GM19023 (cell line): ENCODE data around the gene INPP5A.
"Not testable (repeated sequence)": the region's sequence is repeated elsewhere in the genome, so short reads cannot be mapped to it uniquely, and the experiment has no call there.

ENCODE experiments used
- ATAC-seq: cut with Tn5 transposase; IDR thresholded peaks from one replicate; pipeline ENCODE4 v1.9.1; 2021; ENCODE audit warnings: mild to moderate bottlenecking, moderate library complexity; ENCODE audit not compliant: unreplicated experiment

The INPP5A gene

DNA sequence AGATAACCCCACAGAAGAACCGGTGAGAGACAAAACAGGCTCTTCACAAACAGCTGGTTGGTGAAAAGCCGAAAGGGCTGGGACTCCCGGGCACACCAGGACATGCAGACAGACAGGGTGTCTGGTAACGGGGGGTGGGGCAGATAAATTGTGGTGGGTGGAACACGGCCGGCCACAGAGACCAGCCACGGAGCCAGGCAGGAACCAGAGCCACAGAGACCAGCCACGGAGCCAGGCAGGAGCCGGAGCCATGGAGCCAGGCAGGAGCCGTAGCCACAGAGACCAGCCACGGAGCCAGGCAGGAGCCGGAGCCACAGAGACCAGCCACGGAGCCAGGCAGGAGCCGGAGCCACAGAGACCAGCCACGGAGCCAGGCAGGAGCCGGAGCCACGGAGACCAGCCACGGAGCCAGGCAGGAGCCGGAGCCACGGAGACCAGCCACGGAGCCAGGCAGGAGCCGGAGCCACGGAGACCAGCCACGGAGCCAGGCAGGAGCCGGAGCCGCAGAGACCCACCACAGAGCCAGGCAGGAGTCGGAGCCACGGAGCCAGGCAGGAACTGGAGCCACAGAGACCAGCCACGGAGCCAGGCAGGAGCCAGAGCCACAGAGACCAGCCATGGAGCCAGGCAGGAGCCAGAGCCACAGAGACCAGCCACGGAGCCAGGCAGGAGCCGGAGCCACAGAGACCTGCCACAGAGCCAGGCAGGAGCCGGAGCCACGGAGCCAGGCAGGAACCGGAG, 288.4 kb downstream of the INPP5A start:
- not testable (repeated sequence) for ATAC-seq

DNA sequence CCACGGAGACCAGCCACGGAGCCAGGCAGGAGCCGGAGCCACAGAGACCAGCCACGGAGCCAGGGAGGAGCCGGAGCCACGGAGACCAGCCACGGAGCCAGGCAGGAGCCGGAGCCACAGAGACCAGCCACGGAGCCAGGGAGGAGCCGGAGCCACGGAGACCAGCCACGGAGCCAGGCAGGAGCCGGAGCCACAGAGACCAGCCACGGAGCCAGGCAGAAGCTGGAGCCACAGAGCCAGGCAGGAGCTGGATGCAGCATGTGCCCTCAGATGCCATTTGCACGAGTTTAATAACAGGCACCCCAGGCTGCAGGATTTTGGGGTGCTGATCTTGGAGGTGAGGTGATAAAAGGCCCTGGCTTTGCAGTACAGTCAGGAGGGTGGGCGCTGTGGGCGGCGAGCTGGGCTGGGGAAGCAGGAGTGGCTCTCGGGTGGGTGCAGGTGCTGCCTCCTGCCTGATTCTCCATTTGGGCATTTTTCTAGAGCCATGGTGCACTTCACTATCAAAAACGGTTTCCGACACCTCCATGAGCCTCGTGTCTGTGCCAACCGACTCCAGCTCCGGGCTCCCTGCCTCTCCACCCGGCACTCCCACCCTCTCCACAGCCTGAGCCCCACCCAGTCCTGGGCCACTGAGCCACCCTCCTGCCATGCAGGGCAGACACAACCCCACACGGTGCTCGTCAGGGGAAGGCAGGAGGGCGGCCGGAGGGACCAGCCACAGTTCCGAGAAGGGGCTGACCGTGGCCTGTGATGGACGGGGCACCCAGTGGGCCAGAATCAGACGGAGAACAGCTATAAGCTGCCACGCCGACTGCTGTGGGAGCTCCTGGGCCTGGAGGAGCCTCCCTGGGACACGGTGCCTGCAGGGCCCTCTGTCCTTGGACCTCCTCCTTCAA, 289.2 kb downstream of the INPP5A start:
- no peak for ATAC-seq

DNA sequence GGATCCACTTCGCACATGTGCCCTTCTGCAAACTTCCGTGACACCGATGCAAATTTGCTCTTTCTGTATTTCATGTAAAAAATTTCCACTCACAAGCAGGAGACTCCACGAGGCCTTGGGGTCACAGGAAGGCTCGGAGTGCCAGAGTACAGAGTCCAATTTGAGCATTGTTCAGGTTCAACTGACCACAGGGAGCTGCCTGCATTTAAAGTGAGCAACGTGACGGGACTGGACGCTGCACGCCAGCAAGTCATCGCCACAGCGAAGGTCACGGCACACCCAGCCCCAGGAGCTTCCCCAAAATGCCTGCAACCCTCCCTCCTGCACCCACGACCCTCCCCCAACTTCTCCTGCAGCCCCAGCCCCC, 289.8 kb downstream of the INPP5A start:
- ATAC-seq, result no peak

DNA sequence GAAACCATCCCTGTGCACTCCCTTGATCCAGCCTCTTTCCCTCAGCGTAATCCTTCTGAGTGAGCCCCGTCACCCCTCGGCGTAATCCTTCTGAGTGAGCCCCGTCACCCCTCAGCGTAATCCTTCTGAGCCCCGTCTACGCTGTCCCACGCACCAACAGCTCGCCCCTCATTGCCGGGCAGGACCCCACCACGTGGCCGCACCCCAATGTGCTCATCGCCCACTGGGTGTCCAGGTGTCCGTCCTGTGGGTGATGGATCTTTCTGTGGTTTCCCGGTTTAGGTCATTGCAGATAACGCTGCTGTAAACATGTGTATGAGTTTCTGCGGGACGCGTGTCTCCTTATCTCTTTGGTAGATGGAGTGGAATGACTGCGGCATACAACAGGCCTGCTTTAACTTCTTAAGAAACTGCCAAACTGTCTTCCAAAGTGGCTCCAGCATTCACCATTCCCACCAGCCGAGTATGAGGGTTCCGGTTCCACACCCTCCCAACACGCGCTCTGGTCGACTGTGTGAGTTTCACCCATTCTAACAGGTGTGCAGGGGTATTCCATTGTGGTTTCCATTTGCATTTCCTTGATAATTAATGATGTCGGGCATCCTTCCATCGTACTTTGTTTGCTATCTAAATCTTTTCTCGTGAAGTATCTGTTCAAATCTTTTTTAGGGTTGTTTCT, 290.4 kb downstream of the INPP5A start:
- ATAC-seq, result no peak

DNA sequence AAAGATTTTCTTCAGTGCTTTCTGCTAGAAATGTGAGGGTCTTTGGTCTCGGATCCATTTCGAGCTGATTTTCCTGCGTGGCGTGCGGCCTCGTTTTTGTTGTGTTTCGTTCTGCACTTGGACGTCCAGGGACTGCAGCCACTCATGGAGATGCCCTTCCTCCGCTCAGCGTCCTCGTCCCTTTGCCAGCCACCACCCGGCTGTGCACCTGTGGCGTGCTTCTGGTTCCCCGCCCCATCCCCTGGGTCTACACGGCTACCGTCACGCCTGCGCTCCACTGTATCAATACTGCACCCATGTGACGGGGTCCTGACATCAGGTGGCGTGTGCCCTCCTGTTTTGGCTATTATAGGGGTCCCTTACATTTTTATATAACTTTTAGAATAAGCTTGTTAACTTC, 291.1 kb downstream of the INPP5A start:
- no peak for ATAC-seq

DNA sequence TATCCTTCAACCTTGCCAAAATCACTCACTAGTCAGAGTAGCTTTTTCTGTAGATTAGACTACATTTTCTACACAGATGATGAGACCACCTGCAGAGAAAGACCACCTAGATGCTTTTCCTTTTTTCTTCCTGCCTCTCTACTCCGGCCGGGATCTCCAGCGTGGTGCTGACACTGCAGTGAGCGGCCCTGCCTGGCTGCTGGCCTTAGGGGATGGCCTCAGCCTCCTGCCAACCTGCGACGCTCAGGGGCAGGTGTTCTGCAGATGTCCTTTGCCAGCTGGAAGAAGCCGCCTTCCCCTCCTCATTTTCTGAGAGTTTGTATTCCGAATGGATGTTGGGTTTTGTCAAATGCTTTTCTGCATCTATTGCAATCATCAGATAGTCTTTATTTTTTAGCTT, 291.8 kb downstream of the INPP5A start:
- no peak for ATAC-seq

DNA sequence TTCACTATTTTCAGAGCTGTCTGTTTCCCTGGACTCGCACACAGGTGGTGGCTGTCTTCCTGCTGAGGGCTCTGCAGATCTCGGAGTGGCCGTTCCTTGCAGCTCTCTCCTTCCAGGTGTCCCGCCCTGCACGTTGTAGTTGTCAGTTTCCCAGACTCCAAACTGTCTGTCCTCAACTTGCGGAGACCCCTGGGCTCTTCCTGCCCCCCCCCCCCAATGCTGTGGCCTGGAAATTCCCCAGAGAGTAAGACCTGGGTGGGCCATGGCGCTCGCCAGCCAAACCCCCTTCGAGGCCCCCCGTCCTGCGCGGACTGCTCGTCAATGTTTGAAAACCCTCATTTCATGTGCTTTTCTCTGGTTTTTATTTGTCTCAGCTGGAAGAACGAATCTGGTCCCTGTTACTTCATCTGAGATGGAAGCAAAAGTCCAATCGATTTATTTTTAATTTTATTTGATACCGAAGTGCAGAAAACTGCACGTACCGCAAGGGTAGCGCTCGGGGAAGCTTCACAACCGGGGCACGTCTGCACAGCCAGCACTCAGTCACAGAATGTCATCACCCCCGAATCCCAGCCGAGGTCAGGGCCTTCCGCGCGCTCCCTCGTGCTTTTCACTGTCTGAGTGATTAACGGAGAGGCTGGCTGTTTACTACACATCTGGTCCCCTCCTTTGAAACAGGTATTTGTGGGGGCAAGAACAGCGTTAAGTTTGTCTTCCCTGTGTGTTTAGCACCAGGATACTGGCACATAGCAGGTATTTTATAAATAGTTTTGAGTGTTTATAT, 294.8 kb downstream of the INPP5A start:
- ATAC-seq, result no peak
